Left ventricle myocardium inferior (tissue), 1 donor: ENCODE data around the gene MTCL1. TPM values are rescaled to one million over a fixed set of nuclear protein-coding genes. Genes with fewer than 3 reads are reported as not detected.

ENCODE experiments used
- DNase-seq: peaks from one replicate; pipeline ENCODE4 v3.0.0-alpha.2; 2020
- H3K27ac ChIP-seq: fragments of 200-600 bp; replicated peaks from 2 replicates; pipeline ENCODE4 v1.8.0; 2021
- H3K27me3 ChIP-seq: fragments of 200-600 bp; 2 replicates; pipeline ENCODE4 v1.8.0; 2021; ENCODE audit warnings: low read depth
- H3K36me3 ChIP-seq: fragments of 200-600 bp; 2 replicates; pipeline ENCODE4 v1.8.0; 2021
- H3K4me1 ChIP-seq: fragments of 200-600 bp; 2 replicates; pipeline ENCODE4 v1.8.0; 2021
- H3K4me3 ChIP-seq: fragments of 200-600 bp; 2 replicates; pipeline ENCODE4 v1.8.0; 2021; ENCODE audit warnings: mild to moderate bottlenecking, moderate library complexity
- H3K9me3 ChIP-seq: fragments of 200-600 bp; replicated peaks from 2 replicates; pipeline ENCODE4 v1.8.0; 2021
- CTCF ChIP-seq: fragments of 200-600 bp; IDR thresholded peaks from 2 replicates; pipeline ENCODE4 v1.8.0; 2021; ENCODE audit warnings: antibody characterized with exemption, mild to moderate bottlenecking, borderline replicate concordance
- intact Hi-C: fragments of 100-400 bp; cut with micrococcal nuclease; formaldehyde crosslinking; loops from one replicate; pipeline ENCODE4 v1.11.0; 2022
- total RNA-seq: library from RNA; stranded (reverse); fragmentation: NEBNext Ultra II Directional; extraction: Animal tissue kit (Norgen Biotek cat#: 25700); gene quantifications from one replicate; pipeline ENCODE4 v1.2.1, GENCODE V29; 2021
- donor health status: DM: no; HTN: yes; CAD: no; lungs with severe emphysema.

The MTCL1 gene
- total RNA-seq, 1 donor from 2014 or later = 9.1 TPM

GRCh38 chr18:8785855-8786482 lies 80.6 kb downstream of the MTCL1 start:
- Histone ChIP-seq H3K4me3 (no peak overlapping the region), H3K27me3 (no peaks in the 10 kb centered on the region), H3K9me3 (no peaks in the 10 kb centered on the region), H3K4me1 (no peaks in the 10 kb centered on the region), H3K36me3 (peaks cover 3% of the 10 kb centered on the region), H3K27ac (no peak overlapping the region)
- TF ChIP-seq CTCF = no peak
- intact Hi-C loops = no loop called here
- DNase-seq = no peak

GRCh38 chr18:8786483-8787370 lies 81.4 kb downstream of the MTCL1 start:
- no peaks in the 10 kb centered on the region for H3K27me3 ChIP-seq
- peaks cover 3% of the 10 kb centered on the region for H3K36me3 ChIP-seq
- H3K4me1 ChIP-seq = no peaks in the 10 kb centered on the region
- H3K4me3 ChIP-seq = no peak overlapping the region
- no peak for DNase-seq
- intact Hi-C loops = no loop called here
- H3K27ac ChIP-seq = no peak overlapping the region
- H3K9me3 ChIP-seq = no peaks in the 10 kb centered on the region
- no peak for TF ChIP-seq CTCF

- DNase-seq = no peak
- no peak overlapping the region for H3K27ac ChIP-seq
- no peaks in the 10 kb centered on the region for H3K9me3 ChIP-seq
- H3K36me3 ChIP-seq = peaks cover 3% of the 10 kb centered on the region
- no peaks in the 10 kb centered on the region for H3K27me3 ChIP-seq
- H3K4me1 ChIP-seq = no peaks in the 10 kb centered on the region
- no peak for TF ChIP-seq CTCF
- intact Hi-C loops = no loop called here
- no peak overlapping the region for H3K4me3 ChIP-seq
These were observed 82.0 kb downstream of the MTCL1 start for GRCh38 chr18:8787371-8787670.

- no peak overlapping the region for H3K27ac ChIP-seq
- no peak for TF ChIP-seq CTCF
- H3K9me3 ChIP-seq = no peaks in the 10 kb centered on the region
- no peaks in the 10 kb centered on the region for H3K27me3 ChIP-seq
- no peaks in the 10 kb centered on the region for H3K4me1 ChIP-seq
- intact Hi-C loops = no loop called here
- no peak for DNase-seq
- no peak overlapping the region for H3K4me3 ChIP-seq
- peaks cover 3% of the 10 kb centered on the region for H3K36me3 ChIP-seq
These were observed 82.4 kb downstream of the MTCL1 start for GRCh38 chr18:8787794-8788193.

- intact Hi-C loops = no loop called here
- no peak overlapping the region for H3K27ac ChIP-seq
- H3K27me3 ChIP-seq = no peaks in the 10 kb centered on the region
- no peaks in the 10 kb centered on the region for H3K9me3 ChIP-seq
- TF ChIP-seq CTCF = no peak
- no peak overlapping the region for H3K4me3 ChIP-seq
- peaks cover 3% of the 10 kb centered on the region for H3K36me3 ChIP-seq
- no peaks in the 10 kb centered on the region for H3K4me1 ChIP-seq
- DNase-seq = no peak
These were observed 83.4 kb downstream of the MTCL1 start for GRCh38 chr18:8788503-8789429.
